Inflammatory macrophage treated with lipopolysaccharide for 1 hour (primary cell): ENCODE results near the gene DYSF.
"Not testable (repeated sequence)": the region's sequence is repeated elsewhere in the genome, so short reads cannot be mapped to it uniquely, and the experiment has no call there.

ENCODE experiments used
- DNase-seq, 2 donors: peaks; one replicate each; pipeline ENCODE4 v3.0.0-alpha.2; 2020 to 2022

Gene DYSF

DNA sequence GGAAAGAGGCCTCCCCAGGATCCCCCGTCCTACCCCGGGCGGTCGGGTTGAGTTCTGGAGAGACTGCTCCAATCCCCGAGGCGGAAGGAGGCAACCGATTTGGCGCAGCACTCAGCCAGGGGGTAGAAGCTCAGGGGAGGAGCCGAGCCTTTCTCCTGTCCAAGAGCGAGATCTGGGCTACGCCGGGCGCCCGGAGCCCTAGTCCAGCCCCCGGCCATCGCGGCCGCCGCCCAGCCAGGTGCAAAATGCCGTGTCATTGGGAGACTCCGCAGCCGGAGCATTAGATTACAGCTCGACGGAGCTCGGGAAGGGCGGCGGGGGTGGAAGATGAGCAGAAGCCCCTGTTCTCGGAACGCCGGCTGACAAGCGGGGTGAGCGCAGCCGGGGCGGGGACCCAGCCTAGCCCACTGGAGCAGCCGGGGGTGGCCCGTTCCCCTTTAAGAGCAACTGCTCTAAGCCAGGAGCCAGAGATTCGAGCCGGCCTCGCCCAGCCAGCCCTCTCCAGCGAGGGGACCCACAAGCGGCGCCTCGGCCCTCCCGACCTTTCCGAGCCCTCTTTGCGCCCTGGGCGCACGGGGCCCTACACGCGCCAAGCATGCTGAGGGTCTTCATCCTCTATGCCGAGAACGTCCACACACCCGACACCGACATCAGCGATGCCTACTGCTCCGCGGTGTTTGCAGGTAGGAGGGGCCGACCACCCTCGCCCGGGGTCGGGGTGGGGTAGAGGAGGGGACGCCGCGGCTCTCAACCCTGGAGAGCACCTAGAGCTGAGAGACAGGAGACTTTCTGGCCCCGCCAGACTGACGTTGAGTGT, at the start of gene DYSF:
TSS of gene DYSF (plus strand) at position 158 of the 817 bp plus-strand sequence.
- DNase-seq, result peak; percentile 26 to 28

GRCh38 chr2:71409611-71410010, 43.8 kb upstream of the DYSF start:
- no peak for DNase-seq

DNA sequence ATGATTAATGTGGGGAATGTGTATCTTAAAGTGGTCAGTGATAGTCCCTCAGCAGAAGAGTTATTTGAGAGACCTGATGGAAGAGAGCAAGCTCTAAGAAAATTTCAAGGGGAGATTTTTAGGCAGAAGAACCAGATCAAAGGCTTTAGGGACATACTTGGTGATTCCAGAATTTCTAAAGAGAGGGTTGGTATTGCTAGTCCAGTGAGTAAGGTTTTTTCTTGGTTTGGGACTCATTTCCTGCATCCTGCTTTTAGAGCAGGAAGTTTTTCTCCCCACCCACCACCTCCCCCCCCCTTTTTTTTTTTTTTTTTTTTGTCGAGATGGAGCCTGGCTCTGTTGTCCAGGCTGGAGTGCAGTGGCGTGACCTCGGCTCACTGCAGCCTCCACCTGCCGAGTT, 42.7 kb upstream of the DYSF start:
- peak; percentile 37 to 70 for DNase-seq

DNA sequence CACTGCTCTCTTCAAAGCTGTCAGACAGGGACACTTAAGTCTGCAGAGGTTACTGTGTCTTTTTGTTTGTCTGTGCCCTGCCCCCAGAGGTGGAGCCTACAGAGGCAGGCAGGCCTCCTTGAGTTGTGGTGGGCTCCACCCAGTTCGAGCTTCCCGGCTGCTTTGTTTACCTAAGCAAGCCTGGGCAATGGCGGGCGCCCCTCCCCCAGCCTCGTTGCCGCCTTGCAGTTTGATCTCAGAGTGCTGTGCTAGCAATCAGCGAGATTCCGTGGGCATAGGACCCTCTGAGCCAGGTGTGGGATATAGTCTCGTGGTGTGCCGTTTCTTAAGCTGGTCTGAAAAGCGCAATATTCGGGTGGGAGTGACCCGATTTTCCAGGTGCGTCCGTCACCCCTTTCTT, 36.5 kb upstream of the DYSF start:
- not testable (repeated sequence) for DNase-seq

DNA sequence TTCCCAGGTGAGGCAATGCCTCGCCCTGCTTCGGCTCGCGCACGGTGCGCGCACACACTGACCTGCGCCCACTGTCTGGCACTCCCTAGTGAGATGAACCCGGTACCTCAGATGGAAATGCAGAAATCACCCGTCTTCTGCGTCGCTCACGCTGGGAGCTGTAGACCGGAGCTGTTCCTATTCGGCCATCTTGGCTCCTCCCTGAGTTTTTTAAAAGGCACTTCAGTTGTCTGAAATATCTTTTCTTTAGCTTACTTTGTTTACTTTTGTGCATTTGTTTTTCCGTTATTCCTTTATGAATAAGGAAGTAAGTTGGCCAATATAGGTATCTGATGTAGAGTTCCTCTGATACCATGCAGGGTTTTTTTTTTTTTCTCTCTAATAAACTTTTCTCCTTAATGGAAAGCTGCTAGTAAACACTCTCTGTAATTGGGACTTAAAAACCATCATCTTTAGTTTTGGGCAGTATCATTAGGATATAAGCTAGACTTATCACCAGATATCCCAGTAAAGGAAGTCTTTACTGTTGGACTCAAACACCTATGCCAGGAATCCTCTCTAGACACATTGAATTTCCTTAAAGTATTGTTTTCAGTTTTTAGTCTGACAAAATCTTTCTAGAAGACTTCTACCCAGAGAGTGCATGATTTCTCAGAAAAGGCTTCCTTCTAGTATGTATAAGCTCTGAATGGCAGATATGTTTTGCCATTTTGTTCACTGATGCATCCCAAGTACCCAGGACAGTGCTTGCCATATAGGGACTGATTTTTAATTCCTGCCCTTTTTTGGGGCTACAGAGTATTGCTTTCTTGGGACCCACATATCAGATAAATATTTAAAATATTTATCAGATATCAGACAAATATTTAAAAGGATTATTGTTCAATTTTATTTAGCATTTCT, 35.8 kb upstream of the DYSF start:
- no peak for DNase-seq

DNA sequence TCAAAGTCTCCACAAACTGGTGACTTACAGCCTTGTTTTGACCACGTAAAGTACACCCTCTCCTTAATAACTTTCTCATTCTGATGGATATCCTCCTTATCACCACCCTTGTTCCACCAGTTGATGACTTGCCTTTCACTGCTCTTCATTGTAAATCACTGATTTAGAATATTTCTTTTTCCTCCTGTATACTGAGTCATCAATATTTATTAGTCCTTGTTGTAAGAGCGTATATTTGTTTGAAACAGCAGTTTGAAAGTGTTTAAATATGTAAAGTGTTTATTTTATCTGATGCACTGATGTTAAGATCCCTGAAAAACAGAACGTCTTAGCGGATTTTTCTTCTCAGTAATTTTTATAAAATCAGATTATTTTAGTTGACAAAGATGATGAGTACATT, 34.2 kb upstream of the DYSF start:
- DNase-seq, result no peak

DNA sequence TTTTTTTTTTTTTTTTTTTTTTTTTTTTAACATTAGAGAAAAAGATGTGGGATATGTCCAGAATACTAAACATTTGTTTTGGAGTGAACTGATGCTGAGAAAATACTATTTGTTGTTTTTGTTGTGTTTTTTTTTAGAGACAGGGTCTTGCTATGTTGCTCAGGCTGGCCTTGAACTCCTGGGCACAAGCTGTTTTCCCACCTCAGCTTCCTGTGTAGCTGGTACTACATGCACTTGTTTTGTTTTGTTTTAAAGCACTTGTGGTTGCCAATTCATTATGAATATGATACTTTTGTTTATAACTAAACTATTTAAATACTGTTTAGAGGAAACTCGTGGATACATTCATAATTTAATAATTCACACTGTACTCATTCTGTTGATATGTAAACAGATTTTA, 33.4 kb upstream of the DYSF start:
- no peak for DNase-seq

GRCh38 chr2:71422786-71423185, 30.6 kb upstream of the DYSF start:
- peak; percentile 10 to 21 for DNase-seq

- DNase-seq, result no peak
Observed at GRCh38 chr2:71423817-71424420, 29.4 kb upstream of the DYSF start.

DNA sequence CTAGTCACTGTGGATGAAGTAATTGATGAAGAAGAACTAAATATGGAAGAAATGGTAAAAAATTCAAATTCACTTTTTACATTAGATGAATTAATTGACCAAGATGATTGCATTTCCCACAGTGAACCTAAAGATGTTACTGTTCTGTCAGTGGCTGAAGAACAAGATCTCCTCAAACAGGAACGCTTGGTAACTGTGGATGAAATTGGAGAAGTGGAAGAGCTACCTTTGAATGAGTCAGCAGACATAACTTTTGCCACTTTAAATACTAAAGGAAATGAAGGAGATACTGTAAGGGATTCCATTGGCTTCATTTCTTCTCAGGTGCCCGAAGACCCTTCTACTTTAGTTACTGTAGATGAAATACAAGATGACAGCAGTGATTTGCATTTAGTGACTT, 26.6 kb upstream of the DYSF start:
- no peak for DNase-seq

- DNase-seq, result no peak
Observed at GRCh38 chr2:71428472-71429383, 24.6 kb upstream of the DYSF start.

DNA sequence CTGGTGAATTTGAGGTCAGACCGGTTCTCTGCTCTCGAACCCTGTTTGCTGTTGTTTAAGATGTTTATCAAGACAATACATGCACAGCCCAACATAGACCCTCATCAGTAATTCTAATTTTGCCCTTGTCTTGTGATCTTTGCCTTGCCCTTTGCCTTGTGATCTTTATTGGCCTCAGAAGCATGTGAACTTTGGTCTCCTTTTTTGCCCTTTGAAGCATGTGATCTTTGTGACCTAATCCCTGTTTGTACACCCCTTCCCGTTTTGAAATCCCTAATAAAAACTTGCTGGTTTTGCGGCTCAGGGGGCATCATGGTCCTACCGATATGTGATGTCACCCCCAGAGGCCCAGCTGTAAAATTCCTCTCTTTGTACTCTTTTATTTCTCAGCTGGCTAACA, 8.2 kb upstream of the DYSF start:
- DNase-seq, result not testable (repeated sequence)

GRCh38 chr2:71446505-71446904, 6.9 kb upstream of the DYSF start:
- DNase-seq, result no peak

- no peak for DNase-seq
Observed at GRCh38 chr2:71449343-71449742, 4.0 kb upstream of the DYSF start.

DNA sequence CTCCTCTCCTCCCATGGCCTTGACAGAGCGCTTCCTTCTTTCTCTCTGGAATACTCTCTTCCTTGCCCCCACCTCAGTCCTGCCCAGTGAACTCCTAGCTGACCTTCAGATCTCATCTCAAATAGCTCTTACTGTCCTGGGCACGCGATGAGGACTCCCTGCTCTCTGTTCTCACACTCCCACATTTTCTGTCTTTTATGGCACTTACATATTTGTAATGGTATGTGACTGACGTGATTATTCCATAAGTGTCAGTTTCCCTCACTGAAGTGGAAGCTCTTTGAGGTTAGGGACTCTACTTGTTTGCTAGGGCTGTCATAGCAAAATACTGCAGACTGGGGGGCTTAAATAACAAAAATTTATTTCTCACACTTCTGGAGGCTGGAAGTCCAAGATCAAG, 1.7 kb upstream of the DYSF start:
- no peak for DNase-seq

- peak; percentile 32 to 53 for DNase-seq
Observed at GRCh38 chr2:71452565-71452964, 796 bp upstream of the DYSF start.

DNA sequence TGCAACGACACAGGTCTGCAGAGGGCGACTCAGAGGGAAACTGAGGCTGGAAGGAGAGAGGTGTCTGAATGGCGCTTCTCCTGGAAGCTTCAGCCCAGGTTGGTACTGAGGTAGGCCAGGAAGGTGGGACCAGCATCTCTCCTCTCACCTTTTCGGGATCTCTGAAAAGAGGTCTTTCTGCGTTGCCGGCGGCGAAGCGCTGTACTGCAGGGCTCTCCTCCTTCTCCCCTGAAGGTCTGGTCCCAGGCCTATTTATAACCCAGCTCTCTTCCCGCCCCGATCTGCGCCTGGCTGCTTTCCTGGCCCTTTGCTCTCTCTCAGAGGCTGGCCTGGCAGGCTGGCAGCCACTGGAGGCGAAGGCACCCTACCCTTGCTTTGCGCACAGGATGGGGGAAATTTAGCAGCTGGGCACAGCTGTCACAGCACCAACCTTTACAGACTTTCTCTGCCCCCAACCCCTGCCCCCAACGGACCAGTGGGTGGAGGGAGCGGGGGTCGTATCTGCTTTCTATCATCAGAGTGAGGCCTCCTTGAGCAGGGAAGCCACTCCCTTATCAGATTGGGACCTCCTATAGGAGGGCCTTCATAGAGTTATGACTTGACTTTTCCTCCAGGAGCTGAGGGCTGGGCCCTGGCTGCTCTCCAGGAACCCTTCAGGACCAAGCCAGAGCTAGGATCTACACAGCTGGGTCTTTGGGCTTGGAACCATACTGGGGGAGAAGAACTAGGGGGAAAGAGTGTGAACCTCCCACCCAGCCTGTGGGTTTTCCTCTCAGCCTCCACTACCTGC, 1.1 kb downstream of the DYSF start:
- no peak for DNase-seq

GRCh38 chr2:71455011-71455740, 1.8 kb downstream of the DYSF start:
- DNase-seq, result no peak

GRCh38 chr2:71455741-71456569, 2.6 kb downstream of the DYSF start:
- DNase-seq, result no peak

GRCh38 chr2:71456617-71457016, 3.3 kb downstream of the DYSF start:
- no peak for DNase-seq
